GM19324 (cell line): ENCODE data around the gene UNC50.

Source experiments
- ATAC-seq: cut with Tn5 transposase; IDR thresholded peaks from one replicate; pipeline ENCODE4 v1.9.1; 2021; ENCODE audit warnings: mild to moderate bottlenecking, moderate library complexity; ENCODE audit not compliant: unreplicated experiment, low FRiP score

The UNC50 gene

DNA sequence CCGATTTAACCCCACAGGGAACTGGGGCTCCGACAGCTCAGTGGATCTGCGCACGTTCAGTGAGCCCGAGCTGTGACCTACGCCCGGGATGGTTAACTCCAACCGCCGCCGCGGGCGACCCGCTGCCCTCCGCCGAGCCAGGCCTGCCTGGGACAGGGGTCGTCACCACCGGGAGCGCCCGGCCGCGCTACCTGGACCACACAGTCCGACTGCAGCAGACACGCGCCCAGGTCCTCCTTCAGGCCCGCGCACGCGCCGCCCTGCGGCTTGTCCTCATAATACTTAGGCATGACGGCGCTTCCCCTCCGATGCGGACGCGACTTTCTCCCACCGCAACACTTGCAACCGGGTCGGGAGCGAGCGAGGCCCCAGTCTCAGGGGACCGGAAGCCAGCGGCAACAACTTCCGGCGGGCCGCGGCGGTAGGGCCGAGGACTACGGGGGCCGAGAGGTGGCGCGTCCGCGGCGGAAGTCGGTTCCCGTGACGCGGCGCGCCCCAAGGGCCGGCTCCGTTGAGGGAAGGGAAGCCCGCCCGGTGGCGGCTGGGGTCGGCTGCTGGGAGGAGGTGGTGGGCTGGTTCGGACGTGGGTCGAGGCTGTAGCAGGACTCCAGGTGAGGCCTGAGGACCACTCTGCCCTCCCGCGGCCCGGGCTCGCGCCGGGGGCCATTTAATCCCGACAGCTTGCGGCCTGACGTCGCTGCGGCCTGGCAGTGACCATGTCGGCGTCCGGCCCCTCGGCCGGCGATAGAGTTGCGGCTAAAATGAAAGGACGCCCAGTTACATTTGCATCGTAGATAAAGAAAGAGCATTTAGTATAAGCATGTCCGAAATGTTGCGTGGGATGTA lies at the start of gene UNC50, which contains the start of gene COA5:
UNC50 (plus strand) TSS at position 474 of the 846 bp plus-strand sequence. CDS start 1,171 bp downstream, outside the sequence.
COA5 (minus strand) TSS at position 397 of the 846 bp plus-strand sequence; CDS start at position 290, 107 bp downstream.
- ATAC-seq, result peak; percentile 94

GRCh38 chr2:98558852-98559530 lies 49.4 kb upstream of the UNC50 start:
- no peak for ATAC-seq

- no peak for ATAC-seq
Measured at GRCh38 chr2:98559581-98559980, 48.8 kb upstream of the UNC50 start.

DNA sequence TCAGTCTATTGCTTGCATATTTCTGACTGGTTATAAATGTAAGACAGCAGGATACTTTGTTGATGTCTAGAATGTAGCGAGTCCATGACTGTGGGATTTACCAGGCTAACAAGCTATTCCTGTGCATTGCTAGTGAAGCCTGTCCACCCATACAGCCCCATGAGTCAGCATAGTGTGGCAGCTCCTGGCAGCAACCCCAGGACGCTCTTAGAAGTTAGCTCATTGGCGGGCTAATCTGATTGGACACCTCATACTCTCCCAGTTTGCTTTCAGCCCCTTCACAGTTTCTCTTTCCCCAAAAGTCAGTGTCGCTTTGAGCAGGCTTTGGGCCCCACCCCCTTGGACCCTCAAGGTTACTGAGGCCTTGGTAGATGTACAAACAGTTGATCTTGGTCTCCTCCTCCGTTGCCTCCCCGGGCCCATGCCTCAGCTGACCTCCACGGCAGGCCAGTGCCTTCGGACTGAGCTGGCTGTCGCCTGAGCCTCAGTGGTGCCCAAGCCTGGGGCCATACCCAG lies 48.1 kb upstream of the UNC50 start:
- ATAC-seq, result no peak

- ATAC-seq, result no peak
Measured at GRCh38 chr2:98561018-98561417, 47.4 kb upstream of the UNC50 start.

DNA sequence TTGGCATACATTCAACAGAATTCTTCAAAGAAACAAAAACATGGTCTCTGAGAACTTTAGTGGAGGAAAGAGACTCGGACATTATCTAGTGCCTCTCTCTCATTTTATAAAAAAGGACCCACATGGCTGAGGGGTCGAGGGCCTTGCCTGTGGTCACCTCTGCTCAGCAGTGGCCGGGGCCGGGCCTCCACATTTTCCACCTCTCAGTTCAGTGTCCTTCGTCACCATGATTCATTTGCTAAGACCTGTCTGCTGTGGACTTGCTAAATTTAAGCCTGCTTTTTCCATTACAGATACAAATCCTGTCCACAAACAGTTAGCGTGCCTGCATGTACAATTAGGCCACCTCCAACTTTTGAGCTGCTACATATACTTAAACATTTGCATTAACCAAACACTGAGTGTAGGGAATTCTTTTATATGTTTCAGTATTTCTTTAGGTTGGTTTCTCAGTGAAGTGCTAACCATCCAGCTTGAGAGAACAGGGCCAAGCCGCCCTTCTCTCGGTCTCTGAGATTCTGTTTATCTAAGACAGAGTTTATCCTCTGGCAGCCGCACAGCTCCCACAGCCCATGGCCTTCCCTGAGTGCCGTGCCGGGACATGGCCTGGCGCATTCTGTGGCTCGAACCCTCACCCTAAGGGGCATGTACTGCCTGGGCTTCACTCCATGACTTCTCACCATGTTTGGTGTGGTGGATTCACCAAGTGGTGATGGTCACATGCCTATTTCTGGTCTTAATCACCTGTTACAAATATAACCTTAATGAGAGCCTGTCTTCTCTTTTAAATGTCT lies 46.3 kb upstream of the UNC50 start:
- no peak for ATAC-seq

- no peak for ATAC-seq
Measured at GRCh38 chr2:98563394-98563793, 45.0 kb upstream of the UNC50 start.

GRCh38 chr2:98564541-98565132 lies 43.8 kb upstream of the UNC50 start:
- ATAC-seq, result no peak

GRCh38 chr2:98565286-98565860 lies 43.0 kb upstream of the UNC50 start:
- no peak for ATAC-seq

GRCh38 chr2:98565941-98566340 lies 42.4 kb upstream of the UNC50 start:
- no peak for ATAC-seq

GRCh38 chr2:98568161-98568956 lies 40.0 kb upstream of the UNC50 start:
- no peak for ATAC-seq

- ATAC-seq, result no peak
Measured at GRCh38 chr2:98569197-98569793, 39.1 kb upstream of the UNC50 start.

GRCh38 chr2:98569915-98570314 lies 38.5 kb upstream of the UNC50 start:
- no peak for ATAC-seq

DNA sequence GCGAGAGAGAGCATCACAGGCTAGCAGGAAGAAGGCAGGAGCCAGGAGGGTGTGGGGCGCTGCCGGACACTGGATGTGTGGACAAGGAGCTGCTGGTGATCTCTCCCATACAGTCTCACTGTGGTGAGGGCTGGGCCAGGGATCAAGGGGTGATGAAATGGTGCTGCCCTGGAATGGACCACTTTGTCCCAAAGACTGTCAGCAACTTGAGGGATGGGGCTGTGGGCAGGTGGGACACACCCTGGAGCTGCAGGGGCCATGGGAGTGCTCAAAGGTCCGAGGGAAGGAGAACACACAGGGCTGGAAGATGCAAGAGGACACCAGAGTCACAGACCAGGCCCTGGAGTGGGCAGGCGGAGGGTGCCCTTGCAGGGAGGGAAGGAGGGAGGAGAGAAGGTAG lies 38.0 kb upstream of the UNC50 start:
- ATAC-seq, result no peak

GRCh38 chr2:98571121-98571701 lies 37.2 kb upstream of the UNC50 start:
- ATAC-seq, result no peak

GRCh38 chr2:98571796-98572195 lies 36.6 kb upstream of the UNC50 start:
- no peak for ATAC-seq

DNA sequence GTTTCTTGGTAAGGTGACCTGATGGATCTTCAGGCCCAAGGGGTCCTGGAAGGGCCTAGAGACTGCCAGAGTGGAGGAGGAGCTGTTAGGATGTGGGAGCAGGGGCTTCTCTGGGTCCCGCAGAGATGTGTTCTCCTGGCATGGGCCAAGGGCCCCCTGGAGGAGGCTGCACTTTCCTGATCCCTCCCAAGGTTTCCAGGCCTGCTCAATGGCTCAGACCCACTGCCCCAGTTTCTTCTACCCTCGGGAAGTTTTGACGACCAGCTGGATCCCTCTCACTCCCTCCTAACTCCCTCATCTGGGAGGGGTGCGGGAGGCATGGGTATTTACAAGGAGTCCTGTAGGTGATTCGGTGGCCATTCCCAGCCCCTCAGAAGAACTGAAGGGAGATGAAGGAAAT lies 36.2 kb upstream of the UNC50 start:
- no peak for ATAC-seq

DNA sequence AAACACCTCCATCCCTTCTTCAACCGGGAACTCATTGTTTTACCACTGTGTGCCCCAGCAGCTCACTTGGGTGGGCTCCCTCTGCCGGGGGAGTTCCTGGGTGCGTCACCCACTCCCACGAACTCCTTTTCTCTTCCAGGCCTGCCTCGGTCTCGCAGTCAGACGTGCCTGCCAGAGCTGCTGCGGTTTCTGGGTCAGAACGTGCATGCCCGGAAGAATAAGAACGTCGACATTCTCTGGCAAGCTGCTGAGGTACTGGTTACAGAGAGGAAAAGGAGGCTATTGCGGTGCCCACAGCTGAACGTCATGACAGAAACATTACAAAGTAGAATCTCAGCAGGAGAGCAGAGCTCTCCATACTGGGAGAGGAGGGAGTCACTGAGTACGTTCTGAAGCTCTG lies 35.7 kb upstream of the UNC50 start:
- ATAC-seq, result no peak
